Activated T-helper 2 cell treated with anti-CD3 and anti-CD28 coated beads, Interferon-gamma antibody, Interleukin-2, Interleukin-4, amounts not matched to agents 10 μg/mL and 5 μg/mL and 100 μg/mL, durations not matched to agents 14 hours and 24 hours and 36 hours (primary cell): Measurements from ENCODE around the gene MON2. TPM values are rescaled to one million over a fixed set of nuclear protein-coding genes. Genes with fewer than 3 reads are reported as not detected.
"Not testable (repeated sequence)": the region's sequence is repeated elsewhere in the genome, so short reads cannot be mapped to it uniquely, and the experiment has no call there.

Experiments used
- DNase-seq: peaks from one replicate; pipeline ENCODE4 v3.0.0; 2021; ENCODE audit warnings: low spot score
- H3K27ac Mint-ChIP-seq: one replicate; pipeline ENCODE4 v1.8.0; 2021; ENCODE audit warnings: mixed read lengths
- H3K27me3 Mint-ChIP-seq: one replicate; pipeline ENCODE4 v1.8.0; 2021; ENCODE audit warnings: low read depth, mixed read lengths
- H3K36me3 Mint-ChIP-seq: one replicate; pipeline ENCODE4 v1.8.0; 2021; ENCODE audit warnings: low read depth, mixed read lengths
- H3K4me1 Mint-ChIP-seq: one replicate; pipeline ENCODE4 v1.8.0; 2021; ENCODE audit warnings: low read depth, mixed read lengths
- H3K4me3 Mint-ChIP-seq: one replicate; pipeline ENCODE4 v1.8.0; 2021; ENCODE audit warnings: low read depth, mild to moderate bottlenecking, moderate library complexity, mixed read lengths
- H3K9me3 Mint-ChIP-seq: one replicate; pipeline ENCODE4 v1.8.0; 2021; ENCODE audit warnings: mixed read lengths
- intact Hi-C: fragments of 100-400 bp; cut with micrococcal nuclease; formaldehyde crosslinking; loops from one replicate; pipeline ENCODE4 v1.15.1; 2023
- total RNA-seq: library from RNA; stranded (reverse); gene quantifications from 2 replicates; pipeline ENCODE4 v1.2.3, GENCODE V29; 2022

Gene MON2
- total RNA-seq, 1 donor from 2014 or later, result 33.0 TPM

GRCh38 chr12:62533755-62534107 lies 67.1 kb downstream of the MON2 start:
- H3K4me3 Mint-ChIP-seq, result no peak overlapping the region
- H3K27ac Mint-ChIP-seq, result no peak overlapping the region
- H3K27me3 Mint-ChIP-seq, result no peaks in the 10 kb centered on the region
- intact Hi-C loops, result no loop called here
- DNase-seq, result no peak
- H3K9me3 Mint-ChIP-seq, result no peaks in the 10 kb centered on the region
- peaks cover 49% of the 10 kb centered on the region for H3K36me3 Mint-ChIP-seq
- peaks cover 4% of the 10 kb centered on the region for H3K4me1 Mint-ChIP-seq

DNA sequence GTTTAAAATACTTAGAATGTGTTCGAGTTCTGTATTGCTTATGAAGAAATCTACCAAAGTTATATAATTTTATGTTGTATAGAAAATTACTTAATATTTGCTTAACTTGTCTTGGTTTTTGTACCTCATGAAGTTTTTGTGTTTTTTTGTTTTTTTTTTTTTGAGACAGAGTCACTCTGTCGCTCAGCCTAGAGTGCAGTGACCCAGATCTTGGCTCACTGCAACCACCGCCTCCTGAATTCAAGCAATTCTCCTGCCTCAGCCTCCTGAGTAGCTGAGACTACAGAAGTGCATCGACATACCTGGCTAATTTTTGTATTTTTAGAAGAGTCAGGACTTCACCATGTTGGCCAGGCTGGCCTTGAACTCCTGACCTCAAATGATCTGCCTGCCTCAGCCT lies 69.9 kb downstream of the MON2 start:
- peaks cover 51% of the 10 kb centered on the region for H3K36me3 Mint-ChIP-seq
- H3K27me3 Mint-ChIP-seq, result no peaks in the 10 kb centered on the region
- no peaks in the 10 kb centered on the region for H3K9me3 Mint-ChIP-seq
- DNase-seq, result no peak
- intact Hi-C loops, result no loop called here
- no peak overlapping the region for H3K4me3 Mint-ChIP-seq
- H3K4me1 Mint-ChIP-seq, result peaks cover 4% of the 10 kb centered on the region
- no peak overlapping the region for H3K27ac Mint-ChIP-seq

GRCh38 chr12:62537551-62537950 lies 70.9 kb downstream of the MON2 start:
- H3K4me3 Mint-ChIP-seq, result no peak overlapping the region
- H3K36me3 Mint-ChIP-seq, result peaks cover 50% of the 10 kb centered on the region
- no peak for DNase-seq
- H3K9me3 Mint-ChIP-seq, result no peaks in the 10 kb centered on the region
- H3K27ac Mint-ChIP-seq, result no peak overlapping the region
- peaks cover 8% of the 10 kb centered on the region for H3K4me1 Mint-ChIP-seq
- intact Hi-C loops, result no loop called here
- H3K27me3 Mint-ChIP-seq, result no peaks in the 10 kb centered on the region

- no peak for DNase-seq
- Mint-ChIP-seq H3K4me3 (no peak overlapping the region), H3K9me3 (no peaks in the 10 kb centered on the region), H3K27me3 (no peaks in the 10 kb centered on the region), H3K36me3 (peaks cover 49% of the 10 kb centered on the region), H3K4me1 (peaks cover 10% of the 10 kb centered on the region), H3K27ac (no peak overlapping the region)
- intact Hi-C loops, result no loop called here
Measured at GRCh38 chr12:62540354-62540753, 73.7 kb downstream of the MON2 start.

DNA sequence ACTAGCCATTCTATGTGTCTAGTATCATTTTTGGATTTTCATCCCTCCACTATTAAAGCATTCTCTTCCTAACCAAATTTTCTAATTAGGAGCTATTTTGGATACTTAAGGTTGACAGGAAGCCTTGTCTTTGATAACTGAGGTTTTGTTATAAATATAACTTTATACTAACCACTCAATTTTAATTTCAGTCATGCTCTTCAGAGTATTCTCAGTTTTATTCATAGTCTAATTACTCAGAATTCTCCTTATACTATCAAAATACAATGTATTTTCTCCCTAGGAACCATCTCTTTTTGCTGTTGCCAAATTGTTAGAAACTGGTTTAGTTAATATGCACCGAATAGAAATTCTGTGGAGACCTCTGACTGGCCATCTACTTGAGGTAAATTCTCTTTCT lies 76.2 kb downstream of the MON2 start:
- H3K36me3 Mint-ChIP-seq, result peaks cover 46% of the 10 kb centered on the region
- no peaks in the 10 kb centered on the region for H3K27me3 Mint-ChIP-seq
- H3K4me3 Mint-ChIP-seq, result no peak overlapping the region
- no peak overlapping the region for H3K27ac Mint-ChIP-seq
- no peaks in the 10 kb centered on the region for H3K9me3 Mint-ChIP-seq
- intact Hi-C loops, result no loop called here
- peaks cover 10% of the 10 kb centered on the region for H3K4me1 Mint-ChIP-seq
- no peak for DNase-seq

DNA sequence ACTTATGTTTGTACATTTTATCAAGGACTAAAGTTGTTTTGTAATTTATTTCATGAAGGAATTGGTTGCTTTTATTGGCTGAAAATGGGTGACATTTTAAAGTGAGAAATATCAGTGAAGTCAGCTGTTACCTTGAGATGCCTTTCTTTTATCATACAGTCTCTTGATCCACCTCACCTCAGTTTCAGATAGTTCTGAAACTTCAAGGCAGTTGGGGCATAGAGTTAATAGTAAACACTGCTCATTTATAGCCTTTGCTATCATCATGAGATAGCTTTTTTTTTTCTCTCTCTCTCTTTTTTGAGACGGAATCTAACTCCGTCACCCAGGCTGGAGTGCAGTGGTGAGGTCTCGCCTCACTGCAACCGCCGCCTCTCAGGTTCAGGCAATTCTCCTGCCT lies 76.7 kb downstream of the MON2 start:
- Mint-ChIP-seq H3K36me3 (peaks cover 46% of the 10 kb centered on the region), H3K4me1 (peaks cover 10% of the 10 kb centered on the region), H3K27me3 (no peaks in the 10 kb centered on the region), H3K27ac (no peak overlapping the region), H3K4me3 (no peak overlapping the region), H3K9me3 (no peaks in the 10 kb centered on the region)
- intact Hi-C loops, result no loop called here
- DNase-seq, result no peak

- no peak overlapping the region for H3K4me3 Mint-ChIP-seq
- H3K27ac Mint-ChIP-seq, result no peak overlapping the region
Measured at GRCh38 chr12:62543741-62544140, 77.1 kb downstream of the MON2 start.

DNA sequence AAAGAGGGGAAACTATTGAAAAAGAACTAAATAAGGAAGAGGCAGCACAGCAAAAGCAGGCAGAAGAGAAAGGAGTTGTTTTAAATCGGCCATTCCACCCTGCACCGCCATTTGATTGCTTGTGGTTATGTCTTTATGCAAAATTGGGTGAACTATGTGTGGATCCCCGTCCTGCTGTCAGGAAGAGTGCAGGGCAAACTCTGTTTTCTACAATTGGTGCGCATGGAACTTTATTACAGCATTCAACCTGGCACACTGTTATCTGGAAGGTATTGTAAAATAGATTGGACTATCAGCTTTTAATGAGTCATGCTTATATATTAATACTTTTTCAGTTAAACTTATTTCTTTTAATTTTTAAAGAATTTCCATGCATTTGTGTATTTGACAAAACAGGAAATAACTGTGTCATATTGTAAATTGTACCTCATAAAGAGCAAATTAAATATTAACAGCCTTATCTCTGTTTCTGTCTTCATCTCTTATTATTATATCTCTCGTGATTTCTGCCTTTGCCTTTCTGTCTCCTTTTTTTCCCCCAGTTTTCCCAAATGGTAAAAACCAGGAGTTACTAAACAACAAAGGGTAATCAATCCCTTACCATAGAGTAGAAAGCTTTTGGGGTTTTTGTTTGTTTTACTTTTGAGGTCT lies 86.4 kb downstream of the MON2 start:
- H3K4me3 Mint-ChIP-seq, result no peak overlapping the region
- H3K27ac Mint-ChIP-seq, result no peak overlapping the region
- no peak for DNase-seq
- no peaks in the 10 kb centered on the region for H3K4me1 Mint-ChIP-seq
- intact Hi-C loops, result no loop called here
- no peaks in the 10 kb centered on the region for H3K9me3 Mint-ChIP-seq
- H3K27me3 Mint-ChIP-seq, result no peaks in the 10 kb centered on the region
- peaks cover 41% of the 10 kb centered on the region for H3K36me3 Mint-ChIP-seq

More at GRCh38 chr12:62543741-62544140, 77.1 kb downstream of the MON2 start:
- Mint-ChIP-seq H3K27me3 (no peaks in the 10 kb centered on the region), H3K4me1 (peaks cover 10% of the 10 kb centered on the region), H3K36me3 (peaks cover 44% of the 10 kb centered on the region), H3K9me3 (no peaks in the 10 kb centered on the region)
- DNase-seq, result no peak
- intact Hi-C loops, result no loop called here

- H3K27ac Mint-ChIP-seq, H3K4me1 Mint-ChIP-seq, H3K9me3 Mint-ChIP-seq, H3K4me3 Mint-ChIP-seq, H3K27me3 Mint-ChIP-seq, intact Hi-C loops, DNase-seq: not testable (repeated sequence)
- peaks cover 44% of the 10 kb centered on the region for H3K36me3 Mint-ChIP-seq
Measured at GRCh38 chr12:62559366-62559765, 92.7 kb downstream of the MON2 start.

DNA sequence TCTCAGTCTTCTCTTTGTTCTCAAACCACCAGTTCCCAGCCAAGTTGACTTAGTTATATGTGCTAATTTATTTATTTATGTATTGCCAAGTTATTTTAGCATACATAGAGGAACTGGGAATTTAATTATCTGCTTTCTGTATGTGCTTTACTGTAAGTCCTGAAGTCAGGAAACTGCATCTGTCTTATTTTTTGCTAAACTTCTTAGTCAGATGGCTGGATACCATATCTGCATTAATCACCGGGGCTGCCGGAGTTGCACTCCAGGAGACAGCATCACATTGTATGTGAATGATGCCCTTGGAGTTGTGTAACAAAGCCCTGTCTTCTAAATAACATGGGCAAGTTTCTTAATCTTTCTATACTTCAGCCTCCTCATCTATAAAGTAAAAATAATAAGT lies 96.2 kb downstream of the MON2 start:
- H3K27ac Mint-ChIP-seq, result no peak overlapping the region
- no peaks in the 10 kb centered on the region for H3K4me1 Mint-ChIP-seq
- H3K27me3 Mint-ChIP-seq, result no peaks in the 10 kb centered on the region

GRCh38 chr12:62575036-62575435 lies 108.4 kb downstream of the MON2 start:
- Mint-ChIP-seq H3K4me3 (no peak overlapping the region), H3K4me1 (no peaks in the 10 kb centered on the region), H3K36me3 (peaks cover 28% of the 10 kb centered on the region), H3K27ac (no peak overlapping the region), H3K27me3 (no peaks in the 10 kb centered on the region), H3K9me3 (no peaks in the 10 kb centered on the region)
- intact Hi-C loops, result no loop called here
- DNase-seq, result no peak

More for the DNA sequence above, 96.2 kb downstream of the MON2 start:
- intact Hi-C loops, result no loop called here
- Mint-ChIP-seq H3K9me3 (no peaks in the 10 kb centered on the region), H3K4me3 (no peak overlapping the region), H3K36me3 (peaks cover 43% of the 10 kb centered on the region)
- DNase-seq, result no peak

- Mint-ChIP-seq H3K27ac (no peak overlapping the region), H3K4me1 (no peaks in the 10 kb centered on the region), H3K9me3 (no peaks in the 10 kb centered on the region), H3K4me3 (no peak overlapping the region), H3K27me3 (no peaks in the 10 kb centered on the region), H3K36me3 (peaks cover 20% of the 10 kb centered on the region)
- intact Hi-C loops, result no loop called here
- no peak for DNase-seq
Measured at GRCh38 chr12:62576503-62576902, 109.9 kb downstream of the MON2 start.

DNA sequence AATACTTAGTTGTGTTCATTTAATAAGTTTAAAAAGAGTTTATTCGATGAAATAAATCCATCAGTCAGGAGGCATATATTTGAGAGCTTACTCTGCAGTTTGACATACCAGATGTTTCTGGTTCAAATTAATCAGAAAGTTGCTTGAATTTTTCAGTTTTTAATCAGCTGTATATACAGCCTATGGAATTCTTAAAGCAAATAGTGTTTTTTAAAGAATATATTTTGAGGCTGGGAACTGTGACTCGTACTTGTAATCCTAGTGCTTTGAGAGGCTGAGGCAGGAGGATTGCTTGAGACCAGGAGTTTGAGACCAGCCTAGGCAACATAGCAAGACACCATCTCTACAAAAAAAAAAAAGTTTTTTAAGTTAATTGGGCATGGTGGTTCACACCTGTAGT lies 112.1 kb downstream of the MON2 start:
- Mint-ChIP-seq H3K9me3 (no peaks in the 10 kb centered on the region), H3K27me3 (no peaks in the 10 kb centered on the region), H3K36me3 (peaks cover 19% of the 10 kb centered on the region), H3K4me3 (no peak overlapping the region), H3K27ac (no peak overlapping the region), H3K4me1 (no peaks in the 10 kb centered on the region)
- intact Hi-C loops, result no loop called here
- no peak for DNase-seq
